Activated T-helper 17 cell treated with anti-CD3 and anti-CD28 coated beads, Interleukin-2, amount 50 U/mL, for 72 hours (primary cell): ENCODE results near the gene PUDP. TPM values are rescaled to one million over a fixed set of nuclear protein-coding genes. Genes with fewer than 3 reads are reported as not detected.
"Not testable (repeated sequence)": the region's sequence is repeated elsewhere in the genome, so short reads cannot be mapped to it uniquely, and the experiment has no call there.

Experiments used
- ATAC-seq: fragments of 150-1000 bp; cut with Tn5 transposase; replicated peaks from 2 replicates; pipeline ENCODE4 v1.10.0; 2021; ENCODE audit warnings: mild to moderate bottlenecking, moderate library complexity
- H3K27ac Mint-ChIP-seq: one replicate; pipeline ENCODE4 v1.8.0; 2022; ENCODE audit warnings: mixed read lengths
- H3K27me3 Mint-ChIP-seq: one replicate; pipeline ENCODE4 v1.8.0; 2022; ENCODE audit warnings: mixed read lengths
- H3K36me3 Mint-ChIP-seq: one replicate; pipeline ENCODE4 v1.8.0; 2022; ENCODE audit warnings: low read depth, mild to moderate bottlenecking, mixed read lengths
- H3K4me1 Mint-ChIP-seq: one replicate; pipeline ENCODE4 v1.8.0; 2022; ENCODE audit warnings: mixed read lengths
- H3K4me3 Mint-ChIP-seq: one replicate; pipeline ENCODE4 v1.8.0; 2022; ENCODE audit warnings: mild to moderate bottlenecking, mixed read lengths
- H3K9me3 Mint-ChIP-seq: one replicate; pipeline ENCODE4 v1.8.0; 2022; ENCODE audit warnings: mixed read lengths
- total RNA-seq, 2 donors: library from RNA; stranded (reverse); gene quantifications; one replicate each; pipeline ENCODE4 v1.2.3, GENCODE V29; 2022

The PUDP gene
- total RNA-seq, 2 donors from 2014 or later, result 11.2 to 22.1 TPM

DNA sequence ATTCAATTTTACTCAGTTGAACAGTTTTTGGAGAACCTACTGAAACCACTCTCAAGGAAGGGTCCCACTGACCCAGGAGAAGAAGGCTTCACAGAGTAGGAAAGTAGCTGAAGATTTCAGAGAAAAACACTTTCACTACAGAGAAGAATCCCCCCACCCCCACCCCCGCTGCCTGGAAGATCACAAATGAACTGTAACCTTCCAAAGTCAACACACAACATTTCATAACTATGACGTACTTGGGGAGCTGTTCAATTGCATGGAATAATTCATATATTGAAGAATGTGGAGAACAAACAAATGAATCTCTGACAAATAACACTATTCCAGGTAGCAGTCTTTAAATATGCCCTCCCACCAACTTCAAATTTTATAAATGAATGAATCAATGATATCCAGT lies 86.5 kb downstream of the PUDP start:
- peaks cover 34% of the 10 kb centered on the region for H3K36me3 Mint-ChIP-seq
- H3K4me1 Mint-ChIP-seq, result peaks cover 18% of the 10 kb centered on the region
- no peaks in the 10 kb centered on the region for H3K9me3 Mint-ChIP-seq
- no peak overlapping the region for H3K27ac Mint-ChIP-seq
- no peak overlapping the region for H3K4me3 Mint-ChIP-seq
- H3K27me3 Mint-ChIP-seq, result no peaks in the 10 kb centered on the region
- ATAC-seq, result no peak

DNA sequence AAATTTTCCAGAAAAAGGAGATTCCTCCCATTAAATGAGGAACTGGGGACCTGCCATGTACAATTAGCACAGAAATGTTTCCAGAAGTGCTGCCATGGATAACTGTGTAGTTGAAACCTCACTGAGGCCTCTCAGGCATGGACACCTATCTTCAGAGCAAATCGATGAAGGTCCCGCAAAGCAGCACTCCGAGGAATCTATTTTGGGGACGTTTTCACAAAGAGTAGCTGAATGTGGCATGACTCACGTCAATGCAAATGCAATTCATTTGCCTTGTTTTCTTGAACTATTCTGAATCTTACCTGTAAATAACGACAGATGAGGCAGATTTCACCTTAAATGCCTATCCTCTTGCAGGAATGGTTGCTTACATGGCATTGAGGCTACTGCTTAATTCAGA lies 87.5 kb downstream of the PUDP start:
- H3K27ac Mint-ChIP-seq, result no peak overlapping the region
- H3K4me3 Mint-ChIP-seq, result no peak overlapping the region
- no peak for ATAC-seq
- no peaks in the 10 kb centered on the region for H3K9me3 Mint-ChIP-seq
- H3K27me3 Mint-ChIP-seq, result no peaks in the 10 kb centered on the region
- peaks cover 18% of the 10 kb centered on the region for H3K4me1 Mint-ChIP-seq
- H3K36me3 Mint-ChIP-seq, result peaks cover 36% of the 10 kb centered on the region

DNA sequence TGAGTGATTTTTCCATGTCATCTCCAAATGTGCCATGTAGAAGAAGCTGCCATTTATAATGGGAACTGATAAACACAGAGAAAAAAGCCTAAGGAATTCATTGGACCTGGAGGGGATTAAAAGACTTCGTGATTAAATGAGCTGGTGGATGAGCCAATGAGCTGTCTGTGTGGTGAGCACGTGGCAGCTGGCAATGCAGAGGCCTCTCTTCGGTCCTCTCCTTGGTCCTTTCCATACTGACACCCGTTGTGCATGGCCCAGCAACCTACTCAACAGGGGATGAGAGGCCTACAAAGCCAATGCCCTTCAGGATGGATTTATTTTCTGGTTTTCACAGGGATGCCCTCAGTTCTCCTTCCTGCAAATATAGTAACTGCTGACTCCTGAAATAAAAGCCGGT lies 88.1 kb downstream of the PUDP start:
- Mint-ChIP-seq H3K4me1 (peaks cover 18% of the 10 kb centered on the region), H3K36me3 (peaks cover 36% of the 10 kb centered on the region), H3K27ac (peak overlapping the region; percentile 52), H3K27me3 (no peaks in the 10 kb centered on the region), H3K4me3 (peak overlapping the region; percentile 52), H3K9me3 (no peaks in the 10 kb centered on the region)
- ATAC-seq, result no peak

DNA sequence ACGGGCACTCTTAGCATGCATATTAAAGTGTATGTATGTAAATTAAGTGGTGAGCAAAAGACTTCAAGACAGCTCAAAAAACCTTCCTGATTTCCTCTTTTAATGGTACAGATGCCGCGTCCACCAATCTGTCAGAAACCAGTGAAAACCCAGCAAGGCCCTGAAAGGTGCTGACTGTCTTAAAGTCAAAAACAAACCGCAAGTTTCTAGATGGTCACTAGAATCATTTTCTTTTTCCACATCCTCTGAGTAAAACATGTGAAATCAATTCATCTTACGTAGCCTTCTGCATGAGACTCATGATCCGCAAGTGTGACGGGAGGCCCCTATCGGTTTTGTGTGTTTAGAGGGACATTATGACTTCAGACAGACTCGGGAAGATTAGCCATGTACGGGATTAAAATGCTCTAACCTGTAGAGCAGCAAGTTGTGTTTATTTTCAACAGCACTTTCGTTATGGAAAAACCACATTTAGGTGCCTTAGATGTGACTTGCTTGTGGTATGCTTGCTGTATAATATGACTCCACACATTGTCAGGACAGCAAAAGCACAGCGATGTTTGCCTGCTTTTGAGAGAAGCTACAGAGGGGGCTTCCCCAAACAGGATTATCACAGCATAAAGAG lies 88.6 kb downstream of the PUDP start:
- H3K4me1 Mint-ChIP-seq, result peaks cover 18% of the 10 kb centered on the region
- peak; percentile 89 for ATAC-seq
- H3K27me3 Mint-ChIP-seq, result no peaks in the 10 kb centered on the region
- H3K36me3 Mint-ChIP-seq, result peaks cover 36% of the 10 kb centered on the region
- no peaks in the 10 kb centered on the region for H3K9me3 Mint-ChIP-seq
- peak overlapping the region; percentile 52 for H3K27ac Mint-ChIP-seq
- peak overlapping the region; percentile 52 for H3K4me3 Mint-ChIP-seq

DNA sequence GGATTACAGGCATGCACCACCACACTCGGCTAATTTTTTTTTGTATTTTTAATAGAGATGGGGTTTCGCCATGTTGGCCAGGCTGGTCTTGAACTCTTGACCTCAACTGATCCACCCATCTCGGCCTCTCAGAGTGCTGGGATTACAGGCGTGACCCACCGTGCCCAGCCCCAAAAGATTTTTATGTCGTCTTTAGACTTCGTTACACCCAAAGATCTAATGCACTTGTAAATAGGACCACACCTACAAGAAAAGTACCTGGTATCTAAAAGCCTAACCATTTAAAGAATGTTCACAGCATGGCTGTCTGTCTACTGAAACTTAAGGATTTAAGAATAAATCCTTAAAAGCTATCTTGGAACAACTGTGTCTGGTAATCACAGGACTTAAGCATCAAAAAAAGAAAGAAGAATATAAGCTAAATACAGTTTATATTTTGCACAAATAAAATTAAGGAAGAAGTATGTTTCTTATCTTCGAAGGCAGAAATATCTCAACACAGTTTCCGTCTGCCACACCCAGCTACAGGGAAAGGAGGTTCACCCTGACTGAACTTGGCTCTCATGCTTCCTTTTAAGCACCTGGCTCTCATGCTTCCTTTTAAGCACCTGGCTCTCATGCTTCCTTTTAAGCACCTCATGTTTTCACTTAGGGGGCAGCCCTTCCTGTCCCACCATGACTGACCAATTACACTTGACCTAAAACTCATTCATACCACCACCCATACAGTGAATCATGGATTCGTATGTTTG lies 92.4 kb downstream of the PUDP start:
- no peak for ATAC-seq
- peaks cover 44% of the 10 kb centered on the region for H3K36me3 Mint-ChIP-seq

DNA sequence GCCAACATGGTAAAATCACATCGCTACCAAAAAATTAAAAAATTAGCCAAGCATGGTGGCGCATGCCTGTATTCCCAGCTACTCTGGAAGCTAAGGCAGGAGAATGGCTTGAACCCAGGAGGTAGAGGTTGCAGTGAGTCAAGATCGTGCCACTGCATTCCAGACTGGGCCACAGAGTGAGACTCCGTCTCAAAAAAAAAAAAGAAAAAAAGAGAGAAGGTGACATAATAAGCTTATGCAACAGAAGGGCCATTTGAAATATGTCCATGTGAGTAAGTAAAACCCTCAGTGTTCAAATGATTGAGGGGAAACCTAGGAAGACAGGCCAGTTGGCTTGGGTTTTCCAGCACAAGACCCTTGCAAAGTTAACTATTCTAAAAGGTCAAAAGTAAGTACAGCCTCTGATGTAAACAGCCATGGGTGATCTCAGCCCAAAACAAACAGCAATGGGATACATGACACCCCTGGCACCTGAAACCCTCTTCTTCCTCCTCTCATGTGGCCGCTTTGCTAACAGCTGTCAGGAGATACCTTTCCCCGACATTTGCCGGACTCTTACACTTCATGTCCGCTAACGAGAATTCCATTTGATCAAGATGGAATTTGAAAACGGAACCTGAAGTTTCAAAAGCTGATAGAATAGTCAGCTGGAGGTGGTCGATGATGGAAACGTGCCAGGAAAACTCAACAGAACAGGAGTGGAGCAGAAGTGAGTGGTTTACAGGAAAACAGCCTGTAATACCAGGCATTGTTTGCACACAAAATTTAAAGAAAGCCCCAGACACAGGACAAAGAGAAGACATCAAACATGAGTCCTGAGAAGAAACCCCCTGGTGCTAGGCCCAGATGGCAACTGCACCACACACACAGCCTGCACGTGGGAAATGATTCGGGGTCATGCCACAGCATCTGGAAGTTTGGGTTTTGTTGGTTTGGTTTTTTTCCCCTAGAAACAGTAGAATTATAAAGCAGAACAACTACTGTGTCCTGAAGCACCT lies 93.4 kb downstream of the PUDP start:
- Mint-ChIP-seq H3K4me1 (peaks cover 9% of the 10 kb centered on the region), H3K4me3 (no peak overlapping the region), H3K36me3 (peaks cover 49% of the 10 kb centered on the region), H3K27ac (no peak overlapping the region), H3K9me3 (no peaks in the 10 kb centered on the region), H3K27me3 (no peaks in the 10 kb centered on the region)
- ATAC-seq, result no peak

More for the DNA sequence above, 92.4 kb downstream of the PUDP start:
- no peaks in the 10 kb centered on the region for H3K27me3 Mint-ChIP-seq
- no peaks in the 10 kb centered on the region for H3K9me3 Mint-ChIP-seq
- H3K4me1 Mint-ChIP-seq, result peaks cover 12% of the 10 kb centered on the region
- H3K27ac Mint-ChIP-seq, result no peak overlapping the region
- no peak overlapping the region for H3K4me3 Mint-ChIP-seq

DNA sequence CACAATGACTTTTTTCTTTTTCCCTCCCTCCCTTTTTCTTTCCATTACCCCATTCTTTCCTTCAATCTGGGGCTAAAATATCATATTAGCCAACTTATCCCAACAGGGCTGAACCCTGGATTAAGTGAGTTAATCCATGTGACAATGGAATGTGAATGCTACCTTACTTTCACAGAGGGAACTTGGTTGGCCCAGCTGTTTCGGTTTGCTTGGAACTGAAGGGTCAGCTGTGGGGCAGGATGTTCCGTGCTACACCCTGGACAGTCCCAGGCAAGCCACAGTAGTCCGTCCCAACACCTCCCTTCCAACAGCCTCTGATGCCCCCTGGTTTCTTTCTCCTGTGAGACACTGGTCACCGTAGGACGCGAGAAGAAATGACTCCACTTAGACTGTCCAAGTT lies 95.4 kb downstream of the PUDP start:
- no peaks in the 10 kb centered on the region for H3K9me3 Mint-ChIP-seq
- ATAC-seq, result no peak
- H3K4me3 Mint-ChIP-seq, result no peak overlapping the region
- H3K36me3 Mint-ChIP-seq, result peaks cover 48% of the 10 kb centered on the region
- no peaks in the 10 kb centered on the region for H3K27me3 Mint-ChIP-seq
- H3K27ac Mint-ChIP-seq, result no peak overlapping the region
- no peaks in the 10 kb centered on the region for H3K4me1 Mint-ChIP-seq

DNA sequence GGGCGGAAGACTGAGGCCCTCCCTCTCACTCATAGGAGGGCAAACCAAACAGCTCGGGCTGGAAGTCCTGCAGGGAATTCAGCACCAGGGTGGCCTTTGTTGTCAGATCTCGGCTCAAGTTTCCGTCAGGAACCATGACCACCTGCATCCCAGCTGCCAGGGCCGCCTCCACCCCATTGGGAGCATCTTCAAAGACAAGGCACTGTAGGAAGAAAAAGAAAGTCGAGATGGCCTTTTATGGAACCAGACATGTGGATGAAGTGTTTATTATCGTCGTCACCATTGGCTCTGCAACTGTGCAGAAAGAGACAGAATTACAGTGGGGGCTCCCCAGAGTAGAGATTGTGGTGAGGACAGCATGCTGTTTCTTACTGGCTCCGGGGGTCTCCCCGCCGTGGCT lies 97.7 kb downstream of the PUDP start:
- no peak overlapping the region for H3K4me3 Mint-ChIP-seq
- ATAC-seq, result no peak
- peaks cover 36% of the 10 kb centered on the region for H3K36me3 Mint-ChIP-seq

DNA sequence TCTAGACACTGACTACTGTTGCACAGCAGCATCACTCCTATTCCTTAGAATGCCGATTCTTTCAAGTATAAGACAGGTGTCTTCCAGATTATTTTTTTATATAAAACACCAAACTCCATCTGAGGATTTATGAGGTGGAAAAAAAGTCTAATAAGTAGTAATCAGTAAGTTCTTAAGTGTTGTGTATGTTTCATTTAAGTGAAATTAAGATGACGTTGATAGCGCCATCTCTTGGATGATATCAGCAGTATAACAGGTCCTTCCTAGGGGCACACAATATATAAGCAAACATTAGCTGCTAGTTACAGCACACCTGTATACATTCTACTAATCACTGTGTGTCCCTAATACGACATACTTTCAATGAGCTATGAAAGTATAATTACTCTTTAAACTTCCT lies 100.0 kb downstream of the PUDP start:
- ATAC-seq, result no peak
- H3K27ac Mint-ChIP-seq, result no peak overlapping the region

More for the DNA sequence above, 97.7 kb downstream of the PUDP start:
- H3K4me1 Mint-ChIP-seq, result no peaks in the 10 kb centered on the region
- no peak overlapping the region for H3K27ac Mint-ChIP-seq
- no peaks in the 10 kb centered on the region for H3K9me3 Mint-ChIP-seq
- no peaks in the 10 kb centered on the region for H3K27me3 Mint-ChIP-seq

DNA sequence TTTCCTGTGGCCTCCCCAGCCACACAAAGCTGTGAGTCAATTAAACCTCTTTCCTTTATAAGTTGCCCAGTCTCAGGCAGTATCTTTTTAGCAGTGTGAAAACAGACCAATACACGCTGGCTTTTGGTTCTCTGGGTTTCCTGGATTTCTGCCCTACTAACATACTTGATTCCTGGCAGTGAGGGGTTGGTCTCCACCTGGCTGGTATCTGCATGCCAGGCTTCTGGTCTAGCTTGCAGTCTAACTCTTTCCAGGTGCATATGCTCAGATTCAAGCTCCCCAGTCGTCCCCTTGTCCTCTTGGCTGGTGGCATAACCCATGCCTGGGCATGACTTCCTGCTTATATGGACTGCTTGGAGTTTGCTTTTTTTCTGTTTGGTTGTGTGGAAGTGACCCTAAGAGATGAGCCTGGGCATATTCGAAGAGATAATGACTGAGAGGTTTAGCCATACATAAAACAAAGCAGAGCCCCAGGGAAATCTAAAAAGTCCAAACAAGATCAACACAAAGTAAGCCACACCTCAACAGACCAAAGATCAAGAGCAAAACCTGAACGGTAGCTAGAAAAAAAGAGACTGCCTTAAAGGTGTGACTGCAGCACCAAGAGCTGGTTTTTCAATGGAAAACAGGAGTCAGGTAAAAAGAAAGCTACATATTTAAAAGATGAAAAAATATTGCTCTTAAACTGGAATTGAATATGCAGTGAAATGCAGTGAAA lies 102.6 kb downstream of the PUDP start:
- Mint-ChIP-seq H3K4me3 (no peak overlapping the region), H3K27ac (no peak overlapping the region), H3K4me1 (no peaks in the 10 kb centered on the region), H3K36me3 (peaks cover 20% of the 10 kb centered on the region), H3K27me3 (no peaks in the 10 kb centered on the region), H3K9me3 (peaks cover 4% of the 10 kb centered on the region)
- ATAC-seq, result no peak

More for the DNA sequence above, 100.0 kb downstream of the PUDP start:
- Mint-ChIP-seq H3K9me3 (no peaks in the 10 kb centered on the region), H3K36me3 (peaks cover 27% of the 10 kb centered on the region), H3K4me1 (no peaks in the 10 kb centered on the region), H3K27me3 (no peaks in the 10 kb centered on the region), H3K4me3 (no peak overlapping the region)

DNA sequence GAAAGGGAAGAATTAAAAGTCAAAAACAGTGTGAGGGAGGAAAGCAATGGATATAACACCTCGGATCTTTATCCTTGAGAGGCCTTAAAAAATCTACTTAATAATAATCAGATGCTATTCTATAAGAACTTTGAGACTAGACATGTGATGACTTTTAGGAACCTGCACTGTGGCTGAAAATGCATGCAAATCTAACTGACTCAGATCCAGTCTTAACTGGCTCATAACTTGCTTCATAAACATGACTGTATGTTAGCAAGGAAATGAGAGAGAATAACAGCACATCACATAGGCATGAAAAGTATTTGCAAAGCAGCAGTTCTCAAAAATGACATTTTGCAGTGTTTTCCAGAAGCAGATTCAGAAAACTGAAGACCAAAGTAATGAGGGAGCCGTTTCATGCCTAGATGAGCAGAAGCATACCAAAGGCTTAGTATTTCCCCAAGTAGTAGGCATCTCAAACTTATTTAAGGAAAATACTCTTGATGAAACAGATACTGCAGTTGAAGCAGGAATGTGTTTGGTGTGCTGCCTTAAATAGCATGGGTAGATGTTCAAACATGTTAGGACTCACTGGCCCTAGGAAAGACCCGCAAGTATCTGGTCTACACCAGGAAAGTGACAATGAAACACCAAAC lies 104.0 kb downstream of the PUDP start:
- not testable (repeated sequence) for H3K4me1 Mint-ChIP-seq, H3K4me3 Mint-ChIP-seq, H3K27ac Mint-ChIP-seq, H3K9me3 Mint-ChIP-seq, H3K27me3 Mint-ChIP-seq, ATAC-seq, H3K36me3 Mint-ChIP-seq

DNA sequence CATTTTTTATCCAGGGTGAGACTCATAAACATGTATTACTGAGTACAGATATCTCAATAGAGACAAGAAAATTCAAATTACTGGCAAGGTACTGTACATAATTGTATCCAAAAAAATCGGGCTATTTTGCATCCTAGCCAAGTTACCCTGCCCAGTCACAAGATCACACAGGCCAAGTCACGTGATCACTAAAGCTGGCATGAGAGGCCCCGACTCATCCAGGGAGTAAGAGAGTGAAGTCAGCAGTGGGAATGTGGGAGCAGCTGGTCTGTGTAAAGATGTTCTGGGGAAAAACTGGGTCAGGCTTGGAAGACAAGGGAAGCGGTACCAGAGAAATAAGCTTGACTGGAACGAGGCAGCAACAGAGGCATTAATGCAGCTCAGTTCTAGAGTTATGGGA lies 119.7 kb downstream of the PUDP start:
- no peaks in the 10 kb centered on the region for H3K9me3 Mint-ChIP-seq
- no peak overlapping the region for H3K4me3 Mint-ChIP-seq
- no peaks in the 10 kb centered on the region for H3K27me3 Mint-ChIP-seq
- H3K4me1 Mint-ChIP-seq, result no peaks in the 10 kb centered on the region
- no peak overlapping the region for H3K27ac Mint-ChIP-seq
- H3K36me3 Mint-ChIP-seq, result no peaks in the 10 kb centered on the region
- ATAC-seq, result no peak

DNA sequence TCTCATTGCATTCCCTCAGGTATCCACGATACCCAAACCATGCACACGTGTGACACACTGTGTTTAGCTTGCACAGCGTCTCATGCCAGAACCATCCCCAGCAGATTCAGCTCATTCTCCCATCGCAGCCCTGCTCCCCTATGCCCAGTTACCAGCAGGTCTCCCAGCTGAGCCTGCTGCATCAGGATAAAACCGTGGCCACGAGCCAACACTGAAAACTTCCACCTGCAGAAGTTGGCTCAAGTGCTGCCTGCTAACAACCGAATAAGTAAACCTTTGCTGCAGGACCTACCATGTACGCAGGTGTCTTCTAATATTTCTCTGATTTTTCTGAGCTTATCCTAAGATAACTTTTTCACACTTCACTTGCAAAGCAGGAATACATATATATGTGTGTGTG lies 120.9 kb downstream of the PUDP start:
- H3K4me3 Mint-ChIP-seq, result no peak overlapping the region
- no peak overlapping the region for H3K27ac Mint-ChIP-seq
- no peaks in the 10 kb centered on the region for H3K9me3 Mint-ChIP-seq
- no peaks in the 10 kb centered on the region for H3K4me1 Mint-ChIP-seq
- no peak for ATAC-seq
- no peaks in the 10 kb centered on the region for H3K27me3 Mint-ChIP-seq
- no peaks in the 10 kb centered on the region for H3K36me3 Mint-ChIP-seq

DNA sequence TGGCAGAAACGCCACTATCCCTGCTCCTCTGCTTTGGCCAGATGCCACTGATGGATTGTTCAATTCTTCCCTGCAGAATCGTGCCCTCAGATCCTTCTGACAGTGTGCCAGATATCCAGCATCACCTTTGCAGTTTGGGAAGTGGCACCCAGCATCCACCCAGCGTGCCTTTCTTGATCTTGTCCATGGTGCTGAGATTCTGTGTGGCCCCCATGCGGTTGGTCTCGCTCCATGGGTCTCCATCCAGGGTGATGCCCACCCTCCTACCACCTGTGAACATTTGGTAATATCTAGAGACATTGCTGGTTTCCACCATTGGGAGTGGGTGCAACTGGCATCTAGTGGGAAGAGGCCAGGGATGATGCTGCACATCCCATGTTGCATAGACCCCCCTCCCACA lies 121.6 kb downstream of the PUDP start:
- not testable (repeated sequence) for ATAC-seq, H3K9me3 Mint-ChIP-seq, H3K36me3 Mint-ChIP-seq, H3K27ac Mint-ChIP-seq, H3K4me1 Mint-ChIP-seq, H3K27me3 Mint-ChIP-seq, H3K4me3 Mint-ChIP-seq
